Measurements from ENCODE around the gene NMU. TPM values are rescaled to one million over a fixed set of nuclear protein-coding genes. Genes with fewer than 3 reads are reported as not detected.

NMU gene
- total and polyA plus RNA-seq, 10 of the 15 experiments (the other 5 are each of a cell fraction or from before 2014, with no cell fraction given): 0.33 TPM; not detected in 9

- TF ChIP-seq MTA2 (IDR thresholded peaks at IDR 0.05; ENCODE audit: low read depth) (no peak), SIN3A (IDR thresholded peaks at IDR 0.05; ENCODE audit: low read depth, low read length) (no peak)
These were observed 34.6 kb upstream of the NMU start (continued) for GRCh38 chr4:55670695-55671094.

- no peaks in the 10 kb centered on the region for H3K9me3 ChIP-seq (replicated peaks; ENCODE audit: control insufficient read depth, insufficient read depth, low read length)
- intact Hi-C loops (cut with micrococcal nuclease; ENCODE audit: unreplicated experiment): no loop called here
- DNase-seq (ENCODE audit: low read depth, low spot score) (no peak), FAIRE-seq (no peak), ATAC-seq (no peak)
- in situ Hi-C loops (cut with MboI): no loop called here
- 24% methylated on average over 6 of the region's 6 CpGs for WGBS (ENCODE audit: insufficient coverage, insufficient replicate concordance, low lambda C conversion rate, missing lambda C conversion rate)
- no peaks in the 10 kb centered on the region for H3K27me3 ChIP-seq (replicated peaks in 1 of 2; ENCODE audit: control insufficient read depth in 2 of 2, insufficient read depth in 2 of 2, low read length in 1 of 2)
- no peak overlapping the region for H3K4me2 ChIP-seq (ENCODE audit: control insufficient read depth, insufficient read depth)
- no peaks in the 10 kb centered on the region for H3K79me2 ChIP-seq (ENCODE audit: control insufficient read depth, insufficient read depth, low read length)
- H3K9ac ChIP-seq (ENCODE audit: control insufficient read depth, insufficient read depth, low read length): no peak overlapping the region
- TF ChIP-seq MLLT1 (IDR thresholded peaks at IDR 0.05) (no peak), GABPA (IDR thresholded peaks at IDR 0.05; ENCODE audit: low read depth) (no peak)
- no peaks in the 10 kb centered on the region for H3K36me3 ChIP-seq (ENCODE audit: control insufficient read depth in 2 of 2, insufficient read depth in 2 of 2, low read length in 1 of 2)
- ChIA-PET SMC1A (ENCODE audit: uncharacterized antibody, unreplicated experiment) (no interaction called here), RAD21 (ENCODE audit: unreplicated experiment) (no interaction called here), CTCF (no interaction called here), POLR2A (no interaction called here)
- H2AFZ ChIP-seq (ENCODE audit: control insufficient read depth, low read depth, low read length): no peak overlapping the region
- BruUV-seq (replicated peaks): no TSS peak
- H3K27ac ChIP-seq (ENCODE audit: control insufficient read depth, insufficient read depth): no peak overlapping the region
- H4K20me1 ChIP-seq (ENCODE audit: control insufficient read depth, insufficient read depth): no peaks in the 10 kb centered on the region
- H3K4me3 ChIP-seq: no peak overlapping the region
- no peaks in the 10 kb centered on the region for H3K4me1 ChIP-seq (ENCODE audit: control insufficient read depth, insufficient read depth, low read length)
These were observed 32.4 kb upstream of the NMU start for GRCh38 chr4:55668449-55668848.

- Histone ChIP-seq H3K27ac (ENCODE audit: control insufficient read depth, insufficient read depth) (no peak overlapping the region), H4K20me1 (ENCODE audit: control insufficient read depth, insufficient read depth) (no peaks in the 10 kb centered on the region), H3K4me1 (ENCODE audit: control insufficient read depth, insufficient read depth, low read length) (no peaks in the 10 kb centered on the region), H3K9me3 (replicated peaks; ENCODE audit: control insufficient read depth, insufficient read depth, low read length) (no peaks in the 10 kb centered on the region), H3K27me3 (replicated peaks in 1 of 2; ENCODE audit: control insufficient read depth in 2 of 2, insufficient read depth in 2 of 2, low read length in 1 of 2) (no peaks in the 10 kb centered on the region), H3K36me3 (ENCODE audit: control insufficient read depth in 2 of 2, insufficient read depth in 2 of 2, low read length in 1 of 2) (no peaks in the 10 kb centered on the region), H3K79me2 (ENCODE audit: control insufficient read depth, insufficient read depth, low read length) (no peaks in the 10 kb centered on the region), H3K4me2 (ENCODE audit: control insufficient read depth, insufficient read depth) (no peak overlapping the region), H2AFZ (ENCODE audit: control insufficient read depth, low read depth, low read length) (no peak overlapping the region), H3K4me3 (no peak overlapping the region), H3K9ac (ENCODE audit: control insufficient read depth, insufficient read depth, low read length) (no peak overlapping the region)
- DNase-seq (ENCODE audit: low read depth, low spot score): no peak
- ATAC-seq: no peak
- RAD21 ChIA-PET (ENCODE audit: unreplicated experiment): no interaction called here
- intact Hi-C loops (cut with micrococcal nuclease; ENCODE audit: unreplicated experiment): no loop called here
- SMC1A ChIA-PET (ENCODE audit: uncharacterized antibody, unreplicated experiment): no interaction called here
- no TSS peak for BruUV-seq (replicated peaks)
- no peak for FAIRE-seq
- in situ Hi-C loops (cut with MboI): no loop called here
- POLR2A ChIA-PET: no interaction called here
- CTCF ChIA-PET: no interaction called here
- TF ChIP-seq PRDM15 (CRISPR knock-in tag; IDR thresholded peaks at IDR 0.05): no peak
- TF ChIP-seq RELA (IDR thresholded peaks at IDR 0.05; ENCODE audit: borderline replicate concordance, partially characterized antibody): no peak
- TF ChIP-seq ZNF217 (IDR thresholded peaks at IDR 0.05): no peak
- TF ChIP-seq NFXL1 (IDR thresholded peaks at IDR 0.05; ENCODE audit: borderline replicate concordance): no peak
- no peak for TF ChIP-seq ZNF24 (IDR thresholded peaks at IDR 0.05)
- WGBS (ENCODE audit: insufficient coverage, insufficient replicate concordance, low lambda C conversion rate, missing lambda C conversion rate): 29% methylated on average over 1 of the region's 1 CpG
These were observed 30.4 kb upstream of the NMU start for GRCh38 chr4:55666535-55666934.

Measured in GM12878 (cell line).